GM23248 (cell line): ENCODE measurements around the gene CCDC183. TPM values are rescaled to one million over a fixed set of nuclear protein-coding genes. Genes with fewer than 3 reads are reported as not detected.
A peak's percentile ranks its signal among the peaks of the same experiment; 100 is the strongest.
"Not testable (repeated sequence)": the region's sequence is repeated elsewhere in the genome, so short reads cannot be mapped to it uniquely, and the experiment has no call there.

Experiments used
- DNase-seq: peaks from one replicate; pipeline ENCODE4 v3.0.0-alpha.2; 2015
- H2AFZ ChIP-seq: fragments of 200-600 bp; sonication (generic); 2 replicates; pipeline ENCODE4 v1.6.1; 2016; ENCODE audit warnings: antibody characterized with exemption
- H3F3A ChIP-seq: fragments of 200-600 bp; sonication (generic); 2 replicates; pipeline ENCODE4 v1.6.1; 2016; ENCODE audit warnings: mild to moderate bottlenecking, antibody characterized with exemption, mixed run types; ENCODE audit not compliant: insufficient read depth
- H3K27ac ChIP-seq: fragments of 200-600 bp; sonication (generic); 2 replicates; pipeline ENCODE4 v1.5.1; 2016; ENCODE audit warnings: mild to moderate bottlenecking
- H3K27me3 ChIP-seq: fragments of 200-600 bp; sonication (generic); replicated peaks from 2 replicates; pipeline ENCODE4 v1.6.1; 2016; ENCODE audit warnings: mild to moderate bottlenecking; ENCODE audit not compliant: insufficient read depth
- H3K36me3 ChIP-seq: fragments of 200-600 bp; sonication (generic); 2 replicates; pipeline ENCODE4 v1.6.1; 2016; ENCODE audit warnings: low read depth, mild to moderate bottlenecking
- H3K4me1 ChIP-seq: fragments of 200-600 bp; sonication (generic); 2 replicates; pipeline ENCODE4 v1.6.1; 2016; ENCODE audit warnings: mild to moderate bottlenecking; ENCODE audit not compliant: insufficient read depth
- H3K4me2 ChIP-seq: fragments of 200-600 bp; sonication (generic); one replicate; pipeline ENCODE4 v1.6.1; 2016; ENCODE audit warnings: mild to moderate bottlenecking; ENCODE audit not compliant: unreplicated experiment
- H3K4me3 ChIP-seq: fragments of 200-600 bp; sonication (generic); 2 replicates; pipeline ENCODE4 v1.5.1; 2016; ENCODE audit warnings: mild to moderate bottlenecking
- H3K79me2 ChIP-seq: fragments of 200-600 bp; sonication (generic); 2 replicates; pipeline ENCODE4 v1.6.1; 2016; ENCODE audit warnings: mild to moderate bottlenecking; ENCODE audit not compliant: insufficient read depth
- H3K9ac ChIP-seq: fragments of 200-600 bp; sonication (generic); 2 replicates; pipeline ENCODE4 v1.6.1; 2016; ENCODE audit warnings: mild to moderate bottlenecking
- H3K9me2 ChIP-seq: fragments of 200-600 bp; sonication (generic); 2 replicates; pipeline ENCODE4 v1.6.1; 2016; ENCODE audit warnings: mixed run types, mild to moderate bottlenecking, moderate library complexity; ENCODE audit not compliant: insufficient read depth
- H3K9me3 ChIP-seq: fragments of 200-600 bp; sonication (generic); one replicate; pipeline ENCODE4 v1.6.1; 2017; ENCODE audit warnings: low read depth
- H4K20me1 ChIP-seq: fragments of 200-600 bp; sonication (generic); 2 replicates; pipeline ENCODE4 v1.6.0; 2016; ENCODE audit not compliant: insufficient read depth
- EZH2 ChIP-seq: fragments of 200-600 bp; sonication (generic); IDR thresholded peaks from 2 replicates; pipeline ENCODE4 v1.6.1; 2018; ENCODE audit warnings: antibody characterized with exemption, mild to moderate bottlenecking; ENCODE audit not compliant: insufficient read depth, poor library complexity, severe bottlenecking
- EZH2phosphoT487 ChIP-seq: fragments of 200-600 bp; sonication (generic); IDR thresholded peaks from 2 replicates; pipeline ENCODE4 v1.6.1; 2018; ENCODE audit warnings: antibody characterized with exemption, moderate library complexity, mild to moderate bottlenecking, low read depth; ENCODE audit not compliant: insufficient read depth
- WGBS, 2 experiments: methylation state at CpG; one replicate each; pipeline ENCODE4 v1.1.6; 2015 to 2017; ENCODE audit warnings: low lambda C conversion rate in 2 of 2, low coverage in 1 of 2; ENCODE audit errors: missing lambda C conversion rate in 2 of 2; 5-methylcytosine and 5-hydroxymethylcytosine counted together
- in situ Hi-C: fragments of 300-500 bp; cut with MboI; formaldehyde crosslinking; loops from 2 replicates; pipeline ENCODE4 v1.15.0; 2020
- polyA plus RNA-seq: library from polyadenylated mRNA; unstranded; fragments of >200 nt; fragmentation: Nextera tagmentation; extraction: Ambion mirVana; gene quantifications from 2 replicates; pipeline ENCODE4 v1.2.1, GENCODE V29; 2016
- total RNA-seq: library from RNA; depleted of rRNA; stranded (reverse); fragments of >200 nt; shearing (Covaris generic); gene quantifications from 2 replicates; pipeline ENCODE4 v1.2.3, GENCODE V29; 2014

Gene CCDC183
- total and polyA plus RNA-seq, 2 experiments from 2014 or later: 0.76 to 1.5 TPM

DNA sequence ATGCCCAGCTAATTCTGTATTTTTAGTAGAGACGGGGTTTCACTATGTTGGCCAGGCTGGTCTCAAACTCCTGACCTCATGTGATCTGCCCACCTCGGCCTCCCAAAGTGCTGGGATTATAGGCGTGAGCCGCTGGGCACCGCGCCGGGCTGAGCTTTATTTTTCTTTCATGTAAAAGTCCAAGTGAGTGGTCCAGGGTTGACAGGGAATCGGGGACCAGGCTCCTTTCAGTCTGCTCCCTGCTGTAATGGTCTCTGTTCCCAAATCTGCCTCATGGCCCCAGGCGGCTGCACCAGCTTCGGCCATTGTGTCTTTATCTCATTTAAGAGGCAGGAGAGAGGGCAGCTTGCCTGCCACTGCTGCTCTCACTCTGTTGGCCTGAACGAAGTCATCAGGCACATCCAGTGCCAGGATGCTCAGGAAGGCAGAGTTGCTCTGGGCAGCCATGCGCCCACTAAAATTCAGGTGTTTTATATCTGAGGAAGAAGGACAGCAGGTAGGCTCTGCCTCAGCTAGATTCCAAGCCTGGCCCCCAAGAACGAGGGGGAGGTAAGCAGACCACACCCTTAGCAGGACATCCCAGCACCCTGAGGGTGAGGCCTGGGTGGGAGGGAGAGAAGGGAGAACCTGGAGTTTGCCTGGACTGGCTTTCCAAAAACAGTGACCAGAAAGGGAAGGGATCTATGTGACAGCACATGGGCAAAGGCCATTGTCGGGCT lies 1.7 kb upstream of the CCDC183 start:
- no peak overlapping the region for H3K4me3 ChIP-seq
- peaks cover 4% of the 10 kb centered on the region; the same call in 1 of the 2 replicates for H3F3A ChIP-seq
- H4K20me1 ChIP-seq: no peaks in the 10 kb centered on the region
- 0 out of 2 replicates have a peak, but pooled peaks cover 5% of the 10 kb centered on the region for H3K79me2 ChIP-seq
- no peak overlapping the region for H2AFZ ChIP-seq
- H3K4me2 ChIP-seq: no peak overlapping the region
- H3K4me1 ChIP-seq: peaks cover 5% of the 10 kb centered on the region
- no peaks in the 10 kb centered on the region for H3K36me3 ChIP-seq
- no peaks in the 10 kb centered on the region for H3K9me2 ChIP-seq
- no peaks in the 10 kb centered on the region for H3K9me3 ChIP-seq
- TF ChIP-seq EZH2 (no peak), EZH2phosphoT487 (no peak)
- no peak for DNase-seq
- H3K27me3 ChIP-seq: peaks cover 23% of the 10 kb centered on the region
- WGBS, 2 experiments: 92 to 93% methylated on average over 14 of the region's 14 CpGs
- H3K27ac ChIP-seq: no peak overlapping the region
- no peak overlapping the region for H3K9ac ChIP-seq
- in situ Hi-C loops: no loop called here

DNA sequence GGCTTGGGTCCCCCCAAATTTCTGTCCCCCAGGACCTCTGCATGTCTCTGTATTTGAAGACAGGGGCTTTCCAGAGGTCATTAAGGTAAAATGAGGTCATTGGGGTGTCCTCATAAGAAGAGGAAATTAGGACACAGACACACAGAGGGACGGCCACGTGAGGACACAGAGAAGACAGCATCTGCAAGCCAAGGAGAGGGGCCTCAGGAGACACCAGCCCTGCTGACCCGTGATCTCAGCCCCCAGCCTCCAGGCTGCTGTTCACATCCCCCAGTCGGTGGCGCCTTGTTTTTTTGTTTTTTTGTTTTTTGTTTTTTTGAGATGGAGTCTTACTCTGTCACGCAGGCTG lies 1.2 kb upstream of the CCDC183 start:
- H3K27ac ChIP-seq: no peak overlapping the region
- no peak overlapping the region for H3K9ac ChIP-seq
- no peaks in the 10 kb centered on the region for H3K9me2 ChIP-seq
- no peaks in the 10 kb centered on the region for H4K20me1 ChIP-seq
- H3K36me3 ChIP-seq: no peaks in the 10 kb centered on the region
- no peak overlapping the region for H3K4me3 ChIP-seq
- DNase-seq: no peak
- H2AFZ ChIP-seq: no peak overlapping the region
- in situ Hi-C loops: no loop called here
- peaks cover 28% of the 10 kb centered on the region for H3K27me3 ChIP-seq
- no peaks in the 10 kb centered on the region for H3K9me3 ChIP-seq
- 85 to 86% methylated on average over 6 of the region's 6 CpGs for WGBS, 2 experiments
- 0 out of 2 replicates have a peak, but pooled peaks cover 5% of the 10 kb centered on the region for H3K79me2 ChIP-seq
- H3K4me2 ChIP-seq: no peak overlapping the region
- peaks cover 4% of the 10 kb centered on the region; the same call in 1 of the 2 replicates for H3F3A ChIP-seq
- TF ChIP-seq EZH2phosphoT487: no peak
- no peak for TF ChIP-seq EZH2
- peaks cover 5% of the 10 kb centered on the region for H3K4me1 ChIP-seq

DNA sequence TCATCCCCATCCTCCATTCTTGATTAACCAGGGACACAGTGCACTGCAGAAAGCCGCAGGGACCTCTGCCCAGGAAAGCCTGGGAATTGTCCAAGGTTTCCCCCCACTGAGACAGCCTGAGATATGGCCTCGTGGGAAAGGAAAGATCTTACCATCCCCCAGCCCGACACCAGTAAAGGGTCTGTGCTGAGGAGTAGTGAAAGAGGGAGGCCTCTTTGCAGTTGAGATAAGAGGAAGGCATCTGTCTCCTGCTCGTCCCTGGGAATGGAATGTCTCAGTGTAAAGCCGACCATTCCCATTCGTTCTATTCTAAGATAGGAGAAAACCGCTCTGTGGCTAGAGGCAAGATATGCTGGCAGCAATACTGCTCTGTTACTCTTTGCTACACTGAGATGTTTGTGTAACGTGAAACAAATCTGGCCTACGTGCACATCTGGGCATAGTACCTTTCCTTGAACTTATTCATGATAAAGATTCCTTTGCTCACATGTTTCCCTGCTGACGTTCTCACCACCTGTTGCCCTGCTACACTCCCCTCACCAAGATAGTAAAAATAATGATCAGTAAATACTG lies 723 bp downstream of the CCDC183 start:
- H3K36me3 ChIP-seq, H4K20me1 ChIP-seq, H3K4me2 ChIP-seq, H3K9ac ChIP-seq, in situ Hi-C loops, H3K4me3 ChIP-seq, H3F3A ChIP-seq, H3K27ac ChIP-seq, H3K9me3 ChIP-seq, DNase-seq, H3K79me2 ChIP-seq, H3K9me2 ChIP-seq, H3K4me1 ChIP-seq, H2AFZ ChIP-seq: not testable (repeated sequence)
- 5 to 7% methylated on average over 10 of the region's 10 CpGs for WGBS, 2 experiments
- H3K27me3 ChIP-seq: peaks cover 42% of the 10 kb centered on the region

DNA sequence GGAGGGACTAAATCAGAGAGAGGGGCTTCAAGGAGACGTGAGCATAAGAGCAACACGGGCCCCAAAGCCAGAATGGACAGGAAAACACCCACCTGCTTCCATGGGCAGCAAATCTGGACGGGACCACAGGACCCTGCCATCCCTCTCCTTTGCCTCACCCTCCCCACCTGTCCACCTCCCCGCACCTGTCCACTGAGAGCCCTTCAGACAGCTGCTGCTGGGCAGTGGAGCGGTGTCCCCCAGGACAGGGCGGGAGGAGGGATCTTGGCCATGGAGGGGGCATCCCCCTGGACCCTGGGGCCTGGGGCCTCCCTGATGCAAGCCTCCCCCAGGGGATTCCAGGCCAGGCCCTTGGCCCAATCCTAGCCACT lies 2.6 kb downstream of the CCDC183 start:
- Histone ChIP-seq H3K79me2 (no peaks in the 10 kb centered on the region), H3K36me3 (no peaks in the 10 kb centered on the region), H3K9me3 (no peaks in the 10 kb centered on the region), H3K4me2 (no peak overlapping the region), H3K27me3 (peaks cover 50% of the 10 kb centered on the region), H3F3A (0 out of 2 replicates have a peak, but pooled peaks cover 4% of the 10 kb centered on the region), H3K4me3 (no peak overlapping the region), H3K27ac (no peak overlapping the region), H3K4me1 (0 out of 2 replicates have a peak, but pooled peaks cover 3% of the 10 kb centered on the region), H3K9me2 (no peaks in the 10 kb centered on the region), H2AFZ (no peak overlapping the region), H3K9ac (no peak overlapping the region), H4K20me1 (no peaks in the 10 kb centered on the region)
- in situ Hi-C loops: no loop called here
- no peak for TF ChIP-seq EZH2phosphoT487
- peak; percentile 2 for TF ChIP-seq EZH2
- WGBS, 2 experiments: 67 to 68% methylated on average over 6 of the region's 6 CpGs
- DNase-seq: no peak
